ENCODE measurements around the gene EVC. TPM values are rescaled to one million over a fixed set of nuclear protein-coding genes. Genes with fewer than 3 reads are reported as not detected.
"Not testable (repeated sequence)": the region's sequence is repeated elsewhere in the genome, so short reads cannot be mapped to it uniquely, and the experiment has no call there.

EVC gene
- total RNA-seq, 1 experiment from 2014 or later = 29.0 TPM

DNA sequence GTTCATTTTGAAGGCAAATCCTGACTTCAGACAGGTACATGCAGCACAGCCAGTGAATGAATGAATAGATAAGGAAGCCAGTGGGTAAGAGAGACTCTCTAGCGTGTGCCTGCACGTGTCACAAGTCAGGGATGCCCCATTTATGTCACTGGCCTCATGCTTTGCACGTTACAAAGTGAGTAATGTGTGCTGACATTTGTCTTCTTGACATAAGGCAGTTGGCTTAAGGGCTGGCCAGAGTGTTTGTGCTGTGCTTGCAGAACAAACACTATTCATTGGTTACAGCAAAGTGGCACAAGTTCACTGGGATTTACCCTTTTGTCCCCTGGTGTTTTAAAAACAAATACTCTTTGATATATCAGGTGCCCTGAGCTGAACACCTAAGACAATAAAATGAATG, 125.9 kb downstream of the EVC start:
- H3K4me1 Mint-ChIP-seq (ENCODE audit: insufficient read depth, unreplicated experiment) = no peaks in the 10 kb centered on the region
- no TSS peak for BruUV-seq (replicated peaks)
- POLR2A ChIA-PET = no interaction called here
- H3K9me3 Mint-ChIP-seq (ENCODE audit: unreplicated experiment) = no peaks in the 10 kb centered on the region
- intact Hi-C loops (cut with micrococcal nuclease) = no loop called here
- H3K27me3 Mint-ChIP-seq (ENCODE audit: insufficient read depth, unreplicated experiment) = peaks cover 8% of the 10 kb centered on the region
- TF ChIP-seq, protein P1, sequence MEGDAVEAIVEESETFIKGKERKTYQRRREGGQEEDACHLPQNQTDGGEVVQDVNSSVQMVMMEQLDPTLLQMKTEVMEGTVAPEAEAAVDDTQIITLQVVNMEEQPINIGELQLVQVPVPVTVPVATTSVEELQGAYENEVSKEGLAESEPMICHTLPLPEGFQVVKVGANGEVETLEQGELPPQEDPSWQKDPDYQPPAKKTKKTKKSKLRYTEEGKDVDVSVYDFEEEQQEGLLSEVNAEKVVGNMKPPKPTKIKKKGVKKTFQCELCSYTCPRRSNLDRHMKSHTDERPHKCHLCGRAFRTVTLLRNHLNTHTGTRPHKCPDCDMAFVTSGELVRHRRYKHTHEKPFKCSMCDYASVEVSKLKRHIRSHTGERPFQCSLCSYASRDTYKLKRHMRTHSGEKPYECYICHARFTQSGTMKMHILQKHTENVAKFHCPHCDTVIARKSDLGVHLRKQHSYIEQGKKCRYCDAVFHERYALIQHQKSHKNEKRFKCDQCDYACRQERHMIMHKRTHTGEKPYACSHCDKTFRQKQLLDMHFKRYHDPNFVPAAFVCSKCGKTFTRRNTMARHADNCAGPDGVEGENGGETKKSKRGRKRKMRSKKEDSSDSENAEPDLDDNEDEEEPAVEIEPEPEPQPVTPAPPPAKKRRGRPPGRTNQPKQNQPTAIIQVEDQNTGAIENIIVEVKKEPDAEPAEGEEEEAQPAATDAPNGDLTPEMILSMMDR (IDR thresholded peaks at IDR 0.05; ENCODE audit: unreplicated experiment) = no peak
- no peak for DNase-seq (ENCODE audit: unreplicated experiment)
- no peaks in the 10 kb centered on the region for H3K36me3 Mint-ChIP-seq (ENCODE audit: insufficient read depth, unreplicated experiment)
- no peak overlapping the region for H3K4me3 Mint-ChIP-seq (ENCODE audit: unreplicated experiment)
- CTCF ChIA-PET = interaction anchor here (1.2 kb wide), 1 partner anchor 12 kb away, joined by 4 read pairs; no protein-coding TSS in a partner anchor
- H3K27ac Mint-ChIP-seq (ENCODE audit: low read depth, unreplicated experiment) = no peak overlapping the region

DNA sequence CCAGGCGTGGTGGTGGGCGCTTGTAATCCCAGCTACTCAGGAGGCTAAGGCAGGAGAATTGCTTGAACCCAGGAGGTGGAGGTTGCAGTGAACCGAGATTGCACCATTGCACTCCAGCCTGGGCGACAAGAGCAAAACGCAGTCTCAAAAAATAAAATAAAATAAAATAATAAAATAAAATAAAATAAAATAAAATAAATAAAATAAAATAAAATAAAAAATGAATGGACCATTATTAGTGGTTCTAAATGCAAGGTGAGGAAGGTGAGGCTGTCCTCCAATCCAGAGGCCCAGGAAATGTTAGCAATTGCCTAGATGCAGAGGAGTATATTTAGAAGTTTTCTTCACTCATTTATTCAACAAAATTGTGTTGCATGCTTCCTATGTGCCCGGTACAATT, 126.5 kb downstream of the EVC start:
- H3K4me3 Mint-ChIP-seq (ENCODE audit: unreplicated experiment); H3K27ac Mint-ChIP-seq (ENCODE audit: low read depth, unreplicated experiment); H3K27me3 Mint-ChIP-seq (ENCODE audit: insufficient read depth, unreplicated experiment); H3K4me1 Mint-ChIP-seq (ENCODE audit: insufficient read depth, unreplicated experiment); intact Hi-C loops (cut with micrococcal nuclease); H3K36me3 Mint-ChIP-seq (ENCODE audit: insufficient read depth, unreplicated experiment); H3K9me3 Mint-ChIP-seq (ENCODE audit: unreplicated experiment); DNase-seq (ENCODE audit: unreplicated experiment); BruUV-seq (replicated peaks): not testable (repeated sequence)
- ChIA-PET POLR2A (interaction anchor here (1.0 kb wide), 1 partner anchor 9 kb away, joined by 3 read pairs; no protein-coding TSS in a partner anchor), CTCF (interaction anchor here (0.8 kb wide), 1 partner anchor 391 kb away, joined by 6 read pairs; no protein-coding TSS in a partner anchor)

DNA sequence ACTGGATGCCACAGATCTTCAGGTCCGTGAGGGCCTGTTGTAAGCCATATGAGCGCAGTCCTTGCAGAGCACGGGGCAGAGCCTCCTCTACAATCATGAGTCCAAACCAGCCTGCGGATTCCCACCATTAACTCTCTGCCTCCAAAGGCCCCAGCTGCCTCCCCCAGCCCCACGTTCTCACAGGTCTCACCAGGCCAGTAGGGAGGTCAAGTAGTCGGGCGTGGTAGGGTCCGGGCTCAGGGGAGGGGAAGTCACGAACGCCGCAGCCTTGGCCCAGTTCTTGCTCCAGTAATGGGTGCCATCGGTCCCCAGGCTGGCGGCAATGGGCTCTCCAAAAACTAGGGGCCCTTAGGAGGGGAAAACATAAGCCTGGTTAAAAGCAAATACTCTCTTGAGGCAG, 128.3 kb downstream of the EVC start:
- Mint-ChIP-seq H3K4me3 (ENCODE audit: unreplicated experiment) (no peak overlapping the region), H3K9me3 (ENCODE audit: unreplicated experiment) (peaks cover 8% of the 10 kb centered on the region), H3K4me1 (ENCODE audit: insufficient read depth, unreplicated experiment) (no peaks in the 10 kb centered on the region), H3K36me3 (ENCODE audit: insufficient read depth, unreplicated experiment) (no peaks in the 10 kb centered on the region), H3K27ac (ENCODE audit: low read depth, unreplicated experiment) (no peak overlapping the region), H3K27me3 (ENCODE audit: insufficient read depth, unreplicated experiment) (peaks cover 8% of the 10 kb centered on the region)
- DNase-seq (ENCODE audit: unreplicated experiment) = no peak
- ChIA-PET POLR2A (no interaction called here), CTCF (no interaction called here)
- intact Hi-C loops (cut with micrococcal nuclease) = no loop called here
- BruUV-seq (replicated peaks) = no TSS peak
- TF ChIP-seq, protein P1 (IDR thresholded peaks at IDR 0.05; ENCODE audit: unreplicated experiment) = no peak

GRCh38 chr4:5839751-5840674, 129.0 kb downstream of the EVC start:
- ChIA-PET CTCF (no interaction called here), POLR2A (interaction anchor here (1.2 kb wide), 1 partner anchor 14 kb away, joined by 3 read pairs; no protein-coding TSS in a partner anchor)
- Mint-ChIP-seq H3K9me3 (ENCODE audit: unreplicated experiment) (peaks cover 8% of the 10 kb centered on the region), H3K27me3 (ENCODE audit: insufficient read depth, unreplicated experiment) (peaks cover 8% of the 10 kb centered on the region), H3K4me3 (ENCODE audit: unreplicated experiment) (no peak overlapping the region), H3K36me3 (ENCODE audit: insufficient read depth, unreplicated experiment) (no peaks in the 10 kb centered on the region), H3K4me1 (ENCODE audit: insufficient read depth, unreplicated experiment) (no peaks in the 10 kb centered on the region), H3K27ac (ENCODE audit: low read depth, unreplicated experiment) (no peak overlapping the region)
- TF ChIP-seq, protein P1 (IDR thresholded peaks at IDR 0.05; ENCODE audit: unreplicated experiment) = no peak
- DNase-seq (ENCODE audit: unreplicated experiment) = no peak
- no TSS peak for BruUV-seq (replicated peaks)
- intact Hi-C loops (cut with micrococcal nuclease) = no loop called here
